ENCODE measurements around the gene MAML3.

Gene MAML3

GRCh38 chr4:139807483-139807882, 346.5 kb downstream of the MAML3 start:
- TF ChIP-seq CTCF (IDR thresholded peaks at IDR 0.05; ENCODE audit: low read depth, low read length, missing control alignments) = no peak
- no peak overlapping the region for H3K4me3 ChIP-seq (ENCODE audit: low read depth, low read length)
- DNase-seq (ENCODE audit: low read depth) = no peak

GRCh38 chr4:139806929-139807328, 347.1 kb downstream of the MAML3 start:
- no peak for DNase-seq (ENCODE audit: low read depth)
- TF ChIP-seq CTCF (IDR thresholded peaks at IDR 0.05; ENCODE audit: low read depth, low read length, missing control alignments) = peak; percentile 4
- no peak overlapping the region for H3K4me3 ChIP-seq (ENCODE audit: low read depth, low read length)

- no peak for TF ChIP-seq CTCF (IDR thresholded peaks at IDR 0.05; ENCODE audit: low read depth, low read length, missing control alignments)
- H3K4me3 ChIP-seq (ENCODE audit: low read depth, low read length) = no peak overlapping the region
- no peak for DNase-seq (ENCODE audit: low read depth)
Measured at GRCh38 chr4:139802931-139803330, 351.1 kb downstream of the MAML3 start.

- H3K4me3 ChIP-seq (ENCODE audit: low read depth, low read length) = no peak overlapping the region
- TF ChIP-seq CTCF (IDR thresholded peaks at IDR 0.05; ENCODE audit: low read depth, low read length, missing control alignments) = no peak
- DNase-seq (ENCODE audit: low read depth) = no peak
Measured at GRCh38 chr4:139802488-139802887, 351.5 kb downstream of the MAML3 start.

- no peak for TF ChIP-seq CTCF (IDR thresholded peaks at IDR 0.05; ENCODE audit: low read depth, low read length, missing control alignments)
- no peak for DNase-seq (ENCODE audit: low read depth)
- no peak overlapping the region for H3K4me3 ChIP-seq (ENCODE audit: low read depth, low read length)
Measured at GRCh38 chr4:139801895-139802294, 352.1 kb downstream of the MAML3 start.

GRCh38 chr4:139800082-139800481, 353.9 kb downstream of the MAML3 start:
- no peak for DNase-seq (ENCODE audit: low read depth)
- no peak overlapping the region for H3K4me3 ChIP-seq (ENCODE audit: low read depth, low read length)
- no peak for TF ChIP-seq CTCF (IDR thresholded peaks at IDR 0.05; ENCODE audit: low read depth, low read length, missing control alignments)

GRCh38 chr4:139799615-139800014, 354.4 kb downstream of the MAML3 start:
- no peak for DNase-seq (ENCODE audit: low read depth)
- H3K4me3 ChIP-seq (ENCODE audit: low read depth, low read length) = no peak overlapping the region
- no peak for TF ChIP-seq CTCF (IDR thresholded peaks at IDR 0.05; ENCODE audit: low read depth, low read length, missing control alignments)
